HG03432 (cell line): ENCODE measurements around the gene OR6B1.

ENCODE experiments used
- ATAC-seq: cut with Tn5 transposase; IDR thresholded peaks from one replicate; pipeline ENCODE4 v1.9.1; 2021; ENCODE audit warnings: mild to moderate bottlenecking, moderate library complexity; ENCODE audit not compliant: unreplicated experiment

Gene OR6B1

GRCh38 chr7:144000020-144000419 is at the start of gene OR6B1:
TSS of gene OR6B1 (plus strand) at chr7:144000320. CDS start at chr7:144003997, 3,677 bp downstream.
- ATAC-seq = no peak

GRCh38 chr7:143953421-143953820 is 46.7 kb upstream of the OR6B1 start:
- ATAC-seq = no peak

GRCh38 chr7:143954135-143954534 is 46.0 kb upstream of the OR6B1 start:
- no peak for ATAC-seq

- no peak for ATAC-seq
Observed at GRCh38 chr7:143954544-143954943, 45.6 kb upstream of the OR6B1 start, which contains the start of gene OR2F1. TSS of gene OR2F1 (plus strand) at chr7:143954844. CDS start at chr7:143959971, 5,127 bp downstream.

GRCh38 chr7:143958781-143959180 is 41.3 kb upstream of the OR6B1 start:
- ATAC-seq = no peak

- ATAC-seq = no peak
Observed at GRCh38 chr7:143960813-143961610, 39.1 kb upstream of the OR6B1 start.

GRCh38 chr7:143965280-143965679 is 34.8 kb upstream of the OR6B1 start:
- ATAC-seq = no peak

- ATAC-seq = no peak
Observed at GRCh38 chr7:143967398-143967797, 32.7 kb upstream of the OR6B1 start.

- ATAC-seq = no peak
Observed at GRCh38 chr7:143973870-143974416, 26.2 kb upstream of the OR6B1 start.

GRCh38 chr7:143974459-143974858 is 25.7 kb upstream of the OR6B1 start:
- ATAC-seq = no peak

- no peak for ATAC-seq
Observed at GRCh38 chr7:143975617-143976016, 24.5 kb upstream of the OR6B1 start.

- ATAC-seq = no peak
Observed at GRCh38 chr7:143978585-143978984, 21.5 kb upstream of the OR6B1 start.

- ATAC-seq = no peak
Observed at GRCh38 chr7:143979359-143979758, 20.8 kb upstream of the OR6B1 start.

GRCh38 chr7:143979998-143980397 is 20.1 kb upstream of the OR6B1 start:
- no peak for ATAC-seq

GRCh38 chr7:143980746-143981510 is 19.2 kb upstream of the OR6B1 start:
- ATAC-seq = no peak

- no peak for ATAC-seq
Observed at GRCh38 chr7:143983960-143984359, 16.2 kb upstream of the OR6B1 start.

- ATAC-seq = peak; percentile 72
Observed at GRCh38 chr7:143987513-143987912, 12.6 kb upstream of the OR6B1 start.

GRCh38 chr7:143988976-143989745 is 11.0 kb upstream of the OR6B1 start:
- ATAC-seq = no peak

- no peak for ATAC-seq
Observed at GRCh38 chr7:143992670-143993069, 7.5 kb upstream of the OR6B1 start.

- no peak for ATAC-seq
Observed at GRCh38 chr7:143993924-143994323, 6.2 kb upstream of the OR6B1 start.

GRCh38 chr7:144001543-144001942 is 1.4 kb downstream of the OR6B1 start:
- ATAC-seq = no peak
